Inferior parietal cortex (tissue), 1 donor: ENCODE measurements around the gene RASD2.

Source experiments
- DNase-seq: peaks from one replicate; pipeline ENCODE4 v3.0.0-alpha.2; 2016; ENCODE audit errors: extremely low spot score

The RASD2 gene

DNA sequence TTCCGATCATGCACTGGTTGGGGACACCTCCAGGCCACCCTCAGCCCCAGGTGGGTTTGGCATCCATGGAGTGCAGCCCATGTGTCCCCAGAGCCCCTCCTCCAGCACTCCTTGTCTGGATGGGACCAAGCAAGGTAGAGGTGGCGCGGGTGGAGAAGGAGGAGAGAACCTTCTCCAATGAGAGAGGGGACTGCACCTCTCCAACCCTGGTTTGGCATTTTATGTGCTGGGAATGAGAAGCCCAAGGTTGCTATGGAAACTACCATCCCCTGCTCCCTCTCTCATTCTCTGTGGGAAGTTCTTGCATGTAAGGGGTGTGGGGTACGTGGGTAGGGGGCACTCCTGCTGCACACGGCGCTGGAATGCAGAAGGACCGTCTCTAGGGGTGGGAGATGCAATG, 21.8 kb upstream of the RASD2 start:
- DNase-seq, result no peak

DNA sequence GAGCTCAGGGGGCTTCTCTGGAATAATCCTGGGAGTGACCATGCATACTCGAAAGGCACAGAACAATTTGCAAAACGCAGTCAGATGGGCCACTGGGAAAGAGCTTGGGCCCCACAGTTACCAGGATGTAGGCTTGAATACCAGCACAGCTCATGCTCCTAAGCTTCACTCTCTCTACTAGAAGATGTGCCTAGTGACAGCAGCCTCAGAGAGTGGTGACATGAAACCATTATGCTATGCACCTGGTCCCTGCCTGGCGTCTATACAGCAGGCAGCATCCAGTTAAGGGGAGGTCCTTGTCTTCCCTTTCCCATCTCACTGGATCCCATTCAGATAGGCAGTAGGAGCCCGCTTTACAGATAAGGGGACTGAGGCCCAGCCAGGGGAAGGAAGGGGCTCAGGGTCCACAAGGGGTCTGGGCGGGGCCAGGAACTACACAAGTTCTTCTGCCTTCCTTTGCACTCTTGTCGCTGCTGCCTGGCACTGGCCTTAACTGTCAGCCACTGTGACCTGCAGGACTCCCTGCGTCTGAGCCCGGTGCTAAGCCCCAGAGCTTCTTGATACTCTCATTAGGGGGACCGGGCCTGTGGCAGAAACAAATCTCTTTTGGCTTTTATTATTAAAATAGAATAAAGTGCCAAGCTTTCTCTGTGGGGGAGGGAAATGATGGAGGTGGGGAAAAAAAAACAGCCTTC, 21.2 kb upstream of the RASD2 start:
- no peak for DNase-seq

- DNase-seq, result no peak
Observed at GRCh38 chr22:35521358-35522224, 19.0 kb upstream of the RASD2 start.

GRCh38 chr22:35522225-35523149, 18.1 kb upstream of the RASD2 start:
- no peak for DNase-seq

- DNase-seq, result no peak
Observed at GRCh38 chr22:35523167-35523947, 17.3 kb upstream of the RASD2 start.

DNA sequence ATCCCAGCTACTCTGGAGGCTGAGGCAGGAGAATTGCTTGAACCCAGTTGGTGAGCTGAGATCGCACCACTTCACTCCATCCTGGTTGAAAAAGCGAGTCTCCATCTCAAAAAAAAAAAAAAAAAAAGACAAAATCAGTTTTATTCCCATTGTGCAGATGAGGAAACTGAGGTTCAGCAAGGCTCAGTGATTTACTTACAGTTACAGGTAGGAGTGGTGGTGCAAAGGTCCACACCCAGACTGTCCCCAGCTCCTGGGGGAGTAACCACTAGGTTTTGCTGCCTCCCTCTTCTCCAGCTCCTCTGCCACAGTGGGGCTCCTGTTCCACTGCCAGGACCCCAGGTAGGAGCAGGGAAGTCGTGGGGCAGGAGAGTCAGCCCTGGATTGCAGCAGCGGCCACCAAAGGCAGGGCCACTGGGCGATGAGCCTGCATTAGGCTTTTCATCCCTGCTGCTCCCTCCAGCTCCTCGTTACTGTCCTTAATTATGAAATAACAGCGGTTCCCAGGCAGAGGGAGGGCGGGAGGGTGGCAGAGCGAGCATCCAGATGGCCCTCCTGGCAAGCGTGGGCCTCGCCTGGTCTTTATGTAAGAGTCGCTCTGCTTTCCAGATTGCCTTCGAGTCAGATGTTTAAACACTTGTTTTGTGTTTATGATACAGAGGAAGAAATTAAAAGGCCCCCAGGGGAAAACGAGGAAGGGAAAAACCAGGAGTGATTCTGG, 15.5 kb upstream of the RASD2 start:
- peak; percentile 74 for DNase-seq

DNA sequence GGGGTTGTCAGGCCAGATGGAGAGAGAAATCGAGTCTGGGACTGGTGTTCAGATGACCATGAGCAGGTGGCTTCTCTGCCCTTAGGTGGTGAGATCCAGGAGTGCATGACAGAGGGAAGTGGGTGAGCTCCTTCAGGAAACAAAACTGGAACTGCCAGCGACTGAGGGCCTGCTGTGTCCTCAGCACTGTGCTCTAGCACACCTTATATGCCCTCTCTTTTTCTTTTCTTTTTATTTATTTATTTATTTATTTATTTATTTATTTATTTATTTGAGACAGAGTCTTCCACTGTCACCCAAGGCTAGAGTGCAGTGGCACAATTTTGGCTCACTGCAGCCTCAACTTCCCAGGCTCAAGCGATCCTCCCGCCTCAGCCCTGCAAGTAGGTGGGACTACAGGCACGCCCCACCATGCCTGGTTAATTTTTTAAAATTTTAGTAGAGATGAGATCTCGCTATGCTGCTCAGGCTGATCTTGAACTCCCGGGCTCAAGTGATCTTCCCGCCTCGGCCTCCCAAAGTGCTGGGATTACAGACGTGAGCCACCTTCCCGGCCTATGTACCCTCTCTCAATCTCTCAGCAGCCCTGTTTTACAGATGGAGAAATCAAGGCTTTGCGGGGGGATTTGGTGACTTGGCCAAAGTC, 14.8 kb upstream of the RASD2 start:
- no peak for DNase-seq

- DNase-seq, result no peak
Observed at GRCh38 chr22:35526333-35526979, 14.2 kb upstream of the RASD2 start.

DNA sequence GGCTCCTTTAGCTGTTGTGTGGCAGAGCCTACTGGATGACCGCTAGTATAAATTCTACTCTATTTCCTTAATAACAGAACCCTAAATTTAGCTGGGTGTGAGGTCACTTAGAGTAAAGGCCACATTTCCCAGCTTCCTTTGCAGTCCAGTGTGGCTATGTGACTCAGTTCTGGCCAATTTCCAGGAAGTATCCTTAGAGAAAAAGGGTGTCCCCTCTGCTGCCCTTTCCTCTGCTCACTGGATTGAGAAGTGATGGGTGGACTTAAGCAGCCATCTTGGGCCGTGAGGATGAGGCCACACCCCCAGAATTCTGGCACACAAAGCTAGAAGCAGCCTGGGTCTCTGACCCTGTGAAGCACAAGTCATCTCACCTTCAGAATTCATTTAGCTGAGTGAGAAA, 11.7 kb upstream of the RASD2 start:
- DNase-seq, result no peak

GRCh38 chr22:35530700-35531099, 9.9 kb upstream of the RASD2 start:
- DNase-seq, result no peak

DNA sequence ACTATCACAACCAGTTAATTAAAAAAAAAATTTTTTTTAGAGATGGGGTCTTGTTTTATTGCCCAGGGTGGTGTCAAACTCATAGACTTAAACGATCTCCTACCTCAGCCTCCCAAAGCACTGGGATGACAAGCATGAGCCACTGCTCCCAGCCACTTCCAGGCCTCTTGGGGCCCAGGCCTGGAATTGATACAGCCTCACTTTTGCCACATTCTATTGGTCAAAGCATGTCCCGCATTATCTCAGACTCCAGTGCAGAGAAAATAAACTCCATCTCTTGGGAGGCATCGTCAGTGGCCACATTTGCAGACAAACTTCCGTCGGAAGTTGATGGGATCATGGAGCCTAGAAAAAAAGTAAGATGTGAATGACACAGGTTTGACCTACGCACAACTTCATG, 9.4 kb upstream of the RASD2 start:
- no peak for DNase-seq

DNA sequence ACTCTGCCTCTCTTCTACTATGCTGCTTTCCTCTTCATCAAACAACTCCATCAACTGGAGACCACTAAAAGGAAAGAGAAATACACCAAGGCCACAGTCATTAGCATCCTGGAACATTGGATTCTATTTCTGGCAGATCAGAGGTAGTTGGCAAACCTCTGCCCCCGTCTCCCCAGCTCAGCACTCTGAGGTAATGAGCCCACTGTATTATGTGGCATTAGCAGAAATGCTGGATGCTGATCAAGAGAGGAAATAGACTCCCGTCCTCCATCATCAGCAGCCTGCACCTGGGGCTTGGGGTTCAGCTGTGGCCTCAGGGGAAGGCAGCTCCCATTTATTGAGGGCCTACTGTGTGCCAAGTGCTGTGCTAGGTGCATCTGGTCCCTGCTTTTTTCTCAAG, 9.0 kb upstream of the RASD2 start:
- no peak for DNase-seq

GRCh38 chr22:35533365-35534029, 7.1 kb upstream of the RASD2 start:
- DNase-seq, result no peak

DNA sequence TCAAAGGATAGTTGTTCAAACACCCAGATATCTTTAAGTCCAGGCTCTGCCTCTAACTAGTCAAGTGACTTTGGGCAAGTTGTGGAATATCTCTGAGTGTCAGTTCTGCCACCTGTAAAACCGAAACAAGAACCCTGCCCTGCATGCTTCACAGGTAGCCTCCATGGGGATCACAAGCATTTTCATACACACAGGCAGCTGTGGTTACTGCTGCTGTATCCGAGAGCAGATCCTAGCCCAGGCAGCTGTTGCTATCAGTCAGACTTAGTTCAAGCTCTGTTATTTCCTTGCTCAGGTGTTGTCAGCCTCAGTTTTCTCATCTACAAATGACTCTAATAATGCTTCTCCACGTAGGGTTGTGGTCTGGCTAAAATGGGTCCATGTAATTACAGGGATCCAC, 6.5 kb upstream of the RASD2 start:
- DNase-seq, result no peak

GRCh38 chr22:35537232-35537631, 3.4 kb upstream of the RASD2 start:
- no peak for DNase-seq

- no peak for DNase-seq
Observed at GRCh38 chr22:35538801-35539321, 1.8 kb upstream of the RASD2 start.

DNA sequence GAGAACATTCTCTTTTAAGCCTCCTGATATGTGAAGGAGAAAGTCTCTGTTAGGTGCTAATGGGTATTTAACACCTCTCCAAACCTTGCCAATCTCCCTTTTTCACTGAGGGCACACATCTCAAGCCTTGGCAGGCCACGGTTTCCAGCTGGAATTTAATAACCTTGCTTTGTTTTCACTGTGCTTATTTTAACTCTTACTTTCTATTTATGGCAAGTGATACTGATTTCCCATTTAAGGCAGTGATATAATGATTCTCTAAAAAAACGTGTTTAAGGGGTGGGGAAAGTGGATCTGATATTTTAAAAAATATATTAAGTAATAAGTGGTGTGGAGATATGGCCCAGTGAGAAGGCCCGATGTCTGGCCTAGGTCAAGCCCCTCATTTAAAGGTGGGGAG, 1.1 kb upstream of the RASD2 start:
- DNase-seq, result no peak

- DNase-seq, result no peak
Observed at GRCh38 chr22:35539910-35540594, 579 bp upstream of the RASD2 start.
